ENCODE results near the gene PAFAH1B1.

- TF ChIP-seq CTCF (IDR thresholded peaks at IDR 0.05; ENCODE audit: low read depth, low read length) = no peak
- no peak for TF ChIP-seq EZH2phosphoT487 (IDR thresholded peaks at IDR 0.05; ENCODE audit: low read depth)
Observed at GRCh38 chr17:2602597-2603017, 9.2 kb downstream of the PAFAH1B1 start.

Measured in OCI-LY3 (cell line).